Loucy (cell line): ENCODE results near the gene FAM177A1.

Experiments
- H2AFZ ChIP-seq: fragments of 200-600 bp; sonication (generic); 2 replicates; pipeline ENCODE4 v1.6.0; 2016; ENCODE audit warnings: antibody characterized with exemption, mild to moderate bottlenecking, low read length, moderate library complexity
- H3F3A ChIP-seq: fragments of 200-600 bp; 2 replicates; pipeline ENCODE4 v1.6.0; 2016; ENCODE audit warnings: antibody characterized with exemption, low read depth, mild to moderate bottlenecking
- H3K27me3 ChIP-seq: fragments of 200-600 bp; sonication (generic); 2 replicates; pipeline ENCODE4 v1.6.1; 2014; ENCODE audit warnings: low read length, mild to moderate bottlenecking; ENCODE audit not compliant: insufficient read depth, poor library complexity, severe bottlenecking
- H3K36me3 ChIP-seq: fragments of 200-600 bp; sonication (generic); 2 replicates; pipeline ENCODE4 v1.6.1; 2016; ENCODE audit warnings: low read length; ENCODE audit not compliant: insufficient read depth
- H3K4me1 ChIP-seq: fragments of 200-600 bp; sonication (generic); 2 replicates; pipeline ENCODE4 v1.5.1; 2014; ENCODE audit warnings: low read length, mild to moderate bottlenecking; ENCODE audit not compliant: insufficient read depth, poor library complexity, severe bottlenecking
- H3K4me2 ChIP-seq: fragments of 200-600 bp; sonication (generic); 2 replicates; pipeline ENCODE4 v1.6.0; 2014; ENCODE audit warnings: antibody characterized with exemption, low read length, low read depth, mild to moderate bottlenecking; ENCODE audit not compliant: poor library complexity, severe bottlenecking
- H3K4me3 ChIP-seq: fragments of 200-600 bp; sonication (generic); 2 replicates; pipeline ENCODE4 v1.5.1; 2014; ENCODE audit warnings: low read length, mild to moderate bottlenecking, mixed read lengths; ENCODE audit not compliant: poor library complexity, severe bottlenecking
- H3K79me2 ChIP-seq: fragments of 200-600 bp; sonication (generic); 2 replicates; pipeline ENCODE4 v1.6.1; 2014; ENCODE audit warnings: low read length; ENCODE audit not compliant: insufficient read depth
- H3K9ac ChIP-seq: fragments of 200-600 bp; sonication (generic); 2 replicates; pipeline ENCODE4 v1.6.0; 2014; ENCODE audit warnings: mild to moderate bottlenecking, low read depth, low read length, moderate library complexity; ENCODE audit not compliant: poor library complexity, severe bottlenecking
- H3K9me2 ChIP-seq: fragments of 200-600 bp; sonication (generic); replicated peaks from 2 replicates; pipeline ENCODE4 v1.6.1; 2016; ENCODE audit warnings: low read depth, low read length, mixed read lengths
- H3K9me3 ChIP-seq: fragments of 200-600 bp; sonication (generic); 2 replicates; pipeline ENCODE4 v1.6.1; 2014; ENCODE audit warnings: mild to moderate bottlenecking, antibody characterized with exemption, low read length, low read depth; ENCODE audit not compliant: insufficient read depth
- H4K20me1 ChIP-seq: fragments of 200-600 bp; sonication (generic); 2 replicates; pipeline ENCODE4 v1.6.0; 2014; ENCODE audit warnings: antibody characterized with exemption, low read length, mild to moderate bottlenecking; ENCODE audit not compliant: insufficient read depth, poor library complexity, severe bottlenecking
- CTCF ChIP-seq: fragments of 200-600 bp; sonication (generic); conservative IDR thresholded peaks from 2 replicates; pipeline ENCODE4 v1.5.1; 2014; ENCODE audit warnings: mild to moderate bottlenecking, antibody characterized with exemption, low read length
- EZH2phosphoT487 ChIP-seq: fragments of 200-600 bp; IDR thresholded peaks from 2 replicates; pipeline ENCODE4 v1.6.1; 2018; ENCODE audit warnings: antibody characterized with exemption, mild to moderate bottlenecking, moderate library complexity, borderline replicate concordance

Gene FAM177A1

GRCh38 chr14:35116242-35116641 is 70.2 kb downstream of the FAM177A1 start:
- peaks cover 5% of the 10 kb centered on the region; the same call in 1 of the 2 replicates for H3K9me3 ChIP-seq
- no peak overlapping the region for H2AFZ ChIP-seq
- no peak overlapping the region for H3K4me3 ChIP-seq
- H3F3A ChIP-seq = no peaks in the 10 kb centered on the region
- no peak overlapping the region for H3K4me2 ChIP-seq
- TF ChIP-seq CTCF (no peak), EZH2phosphoT487 (no peak)
- H3K27me3 ChIP-seq = no peaks in the 10 kb centered on the region
- no peaks in the 10 kb centered on the region for H3K9me2 ChIP-seq
- H3K36me3 ChIP-seq = peaks cover 25% of the 10 kb centered on the region; the same call in 1 of the 2 replicates
- H3K79me2 ChIP-seq = peaks cover 63% of the 10 kb centered on the region
- H3K4me1 ChIP-seq = peaks cover 8% of the 10 kb centered on the region
- H3K9ac ChIP-seq = no peak overlapping the region
- no peaks in the 10 kb centered on the region for H4K20me1 ChIP-seq

- Histone ChIP-seq H3K9me3 (no peaks in the 10 kb centered on the region; the same call in 1 of the 2 replicates), H2AFZ (no peak overlapping the region), H4K20me1 (no peaks in the 10 kb centered on the region), H3K27me3 (no peaks in the 10 kb centered on the region), H3K9ac (no peak overlapping the region), H3K79me2 (peaks cover 67% of the 10 kb centered on the region), H3K4me1 (peaks cover 8% of the 10 kb centered on the region), H3K4me2 (peak overlapping the region; percentile 48), H3F3A (no peaks in the 10 kb centered on the region), H3K4me3 (peak overlapping the region; percentile 7), H3K9me2 (no peaks in the 10 kb centered on the region), H3K36me3 (peaks cover 16% of the 10 kb centered on the region; the same call in 1 of the 2 replicates)
- TF ChIP-seq CTCF (no peak), EZH2phosphoT487 (no peak)
Measured at GRCh38 chr14:35117112-35117511, 71.0 kb downstream of the FAM177A1 start.

GRCh38 chr14:35121026-35121886 is 75.2 kb downstream of the FAM177A1 start:
- Histone ChIP-seq H3F3A (no peaks in the 10 kb centered on the region), H3K4me2 (peak overlapping the region; percentile 93), H3K79me2 (peaks cover 73% of the 10 kb centered on the region), H4K20me1 (peaks cover 4% of the 10 kb centered on the region), H3K9me3 (no peaks in the 10 kb centered on the region), H3K4me1 (peaks cover 29% of the 10 kb centered on the region), H3K36me3 (no peaks in the 10 kb centered on the region), H3K9ac (peak overlapping the region; percentile 89), H3K9me2 (no peaks in the 10 kb centered on the region), H3K4me3 (peak overlapping the region; percentile 91), H2AFZ (peak overlapping the region; percentile 96), H3K27me3 (no peaks in the 10 kb centered on the region)
- TF ChIP-seq EZH2phosphoT487 (no peak), CTCF (no peak)
